CD4-positive, alpha-beta T cell treated with Interferon gamma for 1 hour (primary cell): ENCODE measurements around the gene OR6F1.
"Not testable (repeated sequence)": the region's sequence is repeated elsewhere in the genome, so short reads cannot be mapped to it uniquely, and the experiment has no call there.

ENCODE experiments used
- DNase-seq: peaks from one replicate; pipeline ENCODE4 v3.0.0-alpha.2; 2020

Gene OR6F1

GRCh38 chr1:247716546-247716945, at the start of gene OR6F1:
Gene OR6F1, minus strand, starts transcription at chr1:247716646. Its CDS starts 3,891 bp downstream, at chr1:247712755.
- DNase-seq: no peak

GRCh38 chr1:247760456-247760855, 44.0 kb upstream of the OR6F1 start, which contains the start of gene OR1C1:
Gene OR1C1, minus strand, starts transcription at chr1:247760556. Its CDS starts 2,150 bp downstream, at chr1:247758406.
- no peak for DNase-seq

GRCh38 chr1:247754311-247754710, 37.9 kb upstream of the OR6F1 start:
- not testable (repeated sequence) for DNase-seq

- no peak for DNase-seq
Observed at GRCh38 chr1:247749870-247750269, 33.4 kb upstream of the OR6F1 start.

- DNase-seq: no peak
Observed at GRCh38 chr1:247748041-247748440, 31.6 kb upstream of the OR6F1 start, which contains the start of gene OR14A2. Gene OR14A2, minus strand, starts transcription at chr1:247748141.

GRCh38 chr1:247747616-247748015, 31.2 kb upstream of the OR6F1 start:
- DNase-seq: no peak

GRCh38 chr1:247746391-247746935, 30.0 kb upstream of the OR6F1 start:
- no peak for DNase-seq

- DNase-seq: not testable (repeated sequence)
Observed at GRCh38 chr1:247742215-247742760, 25.8 kb upstream of the OR6F1 start.

- DNase-seq: no peak
Observed at GRCh38 chr1:247741756-247742155, 25.3 kb upstream of the OR6F1 start.

- no peak for DNase-seq
Observed at GRCh38 chr1:247740721-247741120, 24.3 kb upstream of the OR6F1 start.

GRCh38 chr1:247738315-247738714, 21.9 kb upstream of the OR6F1 start, which contains the start of gene OR14K1:
Gene OR14K1, plus strand, starts transcription at chr1:247738615. Its CDS starts 0 bp downstream, at chr1:247738615.
- no peak for DNase-seq

- DNase-seq: no peak
Observed at GRCh38 chr1:247721222-247721621, 4.8 kb upstream of the OR6F1 start.

GRCh38 chr1:247713753-247714152, 2.7 kb downstream of the OR6F1 start:
- no peak for DNase-seq

GRCh38 chr1:247710681-247711080, 5.8 kb downstream of the OR6F1 start:
- not testable (repeated sequence) for DNase-seq

GRCh38 chr1:247701338-247701737, 15.1 kb downstream of the OR6F1 start:
- DNase-seq: no peak

GRCh38 chr1:247681288-247681897, 35.1 kb downstream of the OR6F1 start:
- DNase-seq: peak; percentile 3

GRCh38 chr1:247680171-247680570, 36.3 kb downstream of the OR6F1 start:
- DNase-seq: no peak

- DNase-seq: no peak
Observed at GRCh38 chr1:247679639-247680038, 36.8 kb downstream of the OR6F1 start, which contains the start of gene OR13G1. Gene OR13G1, minus strand, starts transcription at chr1:247679739. Its CDS starts 6,698 bp downstream, at chr1:247673041.

- DNase-seq: no peak
Observed at GRCh38 chr1:247669225-247669624, 47.2 kb downstream of the OR6F1 start.
